ENCODE data around the gene CEP68.

DNA sequence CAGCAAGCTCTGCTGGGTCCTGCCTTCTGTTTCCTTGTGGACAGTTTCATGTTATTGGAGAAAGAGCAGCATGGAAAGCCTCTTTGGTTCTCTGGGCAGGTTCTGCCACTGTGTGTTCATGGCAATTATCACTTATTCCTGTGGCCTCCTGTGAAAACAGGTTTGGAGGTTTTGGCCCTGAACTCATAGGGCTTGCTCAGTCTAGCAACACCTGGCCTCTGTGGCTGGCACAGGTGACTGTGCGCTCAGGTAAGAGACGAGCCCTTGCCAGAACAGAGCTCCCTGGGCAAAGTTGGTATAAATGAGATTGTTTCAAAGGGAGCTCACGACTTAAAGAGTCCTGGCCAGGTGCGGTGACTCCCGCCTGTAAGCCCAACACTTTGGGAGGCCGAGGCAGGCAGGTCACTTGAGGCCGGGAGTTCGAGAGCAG, 5.7 kb downstream of the CEP68 start:
- no peak for TF ChIP-seq EP300 (conservative IDR thresholded peaks at IDR 0.05; ENCODE audit: poor library complexity, severe bottlenecking)
- TF ChIP-seq POLR2AphosphoS5 (IDR thresholded peaks at IDR 0.05), result no peak
- TF ChIP-seq EZH2 (IDR thresholded peaks at IDR 0.05; ENCODE audit: borderline replicate concordance, insufficient read depth, low read length, poor library complexity, severe bottlenecking), result no peak
- TF ChIP-seq CTCF (IDR thresholded peaks at IDR 0.05; ENCODE audit: poor library complexity, severe bottlenecking), result no peak
- TF ChIP-seq REST (IDR thresholded peaks at IDR 0.05; ENCODE audit: borderline replicate concordance), result no peak

Measured in neural cell (in vitro differentiated cells).